GM21737 (cell line): Measurements from ENCODE around the gene VEPH1.
"Not testable (repeated sequence)": the region's sequence is repeated elsewhere in the genome, so short reads cannot be mapped to it uniquely, and the experiment has no call there.

Experiments used
- ATAC-seq: cut with Tn5 transposase; IDR thresholded peaks from one replicate; pipeline ENCODE4 v1.9.1; 2021; ENCODE audit warnings: mild to moderate bottlenecking, moderate library complexity; ENCODE audit not compliant: unreplicated experiment

Gene VEPH1

DNA sequence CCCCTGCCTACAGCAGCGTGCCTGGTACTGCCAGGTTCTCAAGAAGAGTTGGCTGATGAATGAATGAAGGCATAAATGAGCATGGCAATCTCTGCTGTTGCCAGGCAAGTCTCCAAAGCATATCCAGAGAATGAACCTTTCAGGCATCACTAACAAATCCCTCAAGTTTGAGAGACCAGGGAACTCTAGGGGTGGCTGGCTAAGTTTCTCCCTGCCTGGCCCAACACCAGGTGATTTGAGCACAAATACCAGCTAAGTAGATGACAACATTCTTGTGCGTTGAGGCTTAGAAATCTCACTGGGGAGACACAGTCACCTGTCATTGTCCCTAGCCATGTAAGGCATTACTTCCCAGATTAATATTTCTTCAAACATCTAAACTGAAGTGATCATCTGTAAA is 147.9 kb downstream of the VEPH1 start:
- no peak for ATAC-seq

DNA sequence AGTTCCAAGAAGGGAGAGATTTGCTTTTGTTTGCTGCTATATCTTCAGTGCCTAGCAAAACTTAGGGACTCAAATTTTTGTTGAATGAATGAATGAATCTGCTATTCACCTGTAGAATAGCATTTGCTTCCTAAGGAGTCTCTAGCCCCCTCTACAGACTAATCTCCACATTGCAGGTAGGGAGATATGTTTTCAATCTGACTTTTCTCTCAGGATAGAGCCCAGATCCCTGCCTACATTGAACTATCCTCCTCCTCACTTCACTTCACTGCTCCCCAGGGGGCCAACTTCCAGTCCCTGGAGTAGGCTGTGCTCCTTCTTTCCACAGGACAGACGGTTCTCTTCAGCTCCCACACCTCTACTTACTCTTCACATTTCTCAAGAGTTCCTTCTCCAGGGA is 148.5 kb downstream of the VEPH1 start:
- ATAC-seq, result no peak

DNA sequence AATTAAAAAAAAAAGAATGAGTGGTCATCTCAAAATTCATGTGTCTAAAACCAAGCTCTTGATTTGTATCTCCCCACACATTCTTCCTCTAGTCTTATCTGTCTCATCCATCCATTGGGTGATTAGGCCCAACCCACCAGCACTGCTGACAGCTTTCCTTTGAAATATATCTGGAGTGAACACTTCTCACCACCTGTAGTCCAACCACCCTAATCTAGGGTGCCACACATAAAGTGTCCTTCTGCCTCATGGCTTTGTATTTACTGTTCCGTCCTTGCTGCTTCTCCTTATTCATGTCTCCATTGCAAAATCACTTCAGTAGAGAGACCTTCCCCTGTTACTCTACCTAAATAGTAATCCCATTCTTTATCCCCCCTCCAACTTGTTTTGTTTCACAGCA is 149.0 kb downstream of the VEPH1 start:
- ATAC-seq, result no peak

DNA sequence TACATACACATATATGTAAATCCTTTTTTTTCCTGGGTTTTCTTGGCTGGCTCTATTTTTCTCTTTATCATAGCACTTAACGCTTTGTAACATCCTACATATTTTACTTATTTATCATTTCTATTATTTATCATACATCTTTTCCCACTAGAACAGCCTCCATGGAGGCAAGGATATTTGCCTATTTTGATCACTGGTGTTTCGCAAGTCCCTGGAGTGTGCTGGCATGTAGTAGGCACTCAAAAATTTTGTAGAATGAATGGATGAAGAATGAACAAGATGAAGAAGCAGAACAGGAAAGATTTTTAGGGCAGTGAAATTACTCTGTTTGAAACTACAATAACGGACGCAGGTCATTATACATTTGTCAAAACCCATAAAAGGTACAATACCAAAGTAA is 149.6 kb downstream of the VEPH1 start:
- no peak for ATAC-seq

DNA sequence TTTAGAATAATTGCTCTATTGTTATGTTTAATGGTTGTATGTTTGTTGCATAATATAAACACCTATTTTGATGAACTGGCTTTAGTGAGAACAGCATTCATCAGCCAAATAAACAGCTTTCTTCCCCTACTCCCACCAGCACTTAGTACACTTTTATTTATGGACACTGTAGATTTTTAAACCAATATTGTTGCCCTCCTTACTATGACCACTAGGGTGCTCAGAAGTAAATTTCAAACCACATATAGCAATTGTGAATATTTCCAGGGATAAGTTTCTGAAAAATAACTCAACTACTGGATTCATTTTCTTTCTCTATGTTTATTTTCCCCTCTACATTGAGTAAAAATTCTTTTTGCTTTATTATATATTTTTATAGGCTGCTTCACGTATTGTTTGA is 151.2 kb downstream of the VEPH1 start:
- ATAC-seq, result no peak

DNA sequence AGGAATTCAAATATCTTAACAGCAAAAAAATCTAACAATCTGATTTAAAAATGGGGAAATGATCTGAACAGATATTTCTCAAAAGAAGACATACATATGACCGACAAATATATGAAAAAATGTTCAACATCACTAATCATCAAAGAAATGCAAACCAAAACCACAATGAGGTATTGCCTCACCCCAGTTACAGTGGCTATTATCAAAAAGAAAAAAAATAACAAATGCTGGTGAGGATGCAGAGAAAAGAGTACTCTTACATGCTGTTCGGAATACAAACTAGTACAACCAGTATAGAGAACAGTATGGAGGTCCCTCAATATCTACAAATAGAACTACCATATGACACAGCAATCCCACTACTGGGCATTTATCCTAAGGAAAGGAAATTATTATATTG is 152.6 kb downstream of the VEPH1 start:
- not testable (repeated sequence) for ATAC-seq

DNA sequence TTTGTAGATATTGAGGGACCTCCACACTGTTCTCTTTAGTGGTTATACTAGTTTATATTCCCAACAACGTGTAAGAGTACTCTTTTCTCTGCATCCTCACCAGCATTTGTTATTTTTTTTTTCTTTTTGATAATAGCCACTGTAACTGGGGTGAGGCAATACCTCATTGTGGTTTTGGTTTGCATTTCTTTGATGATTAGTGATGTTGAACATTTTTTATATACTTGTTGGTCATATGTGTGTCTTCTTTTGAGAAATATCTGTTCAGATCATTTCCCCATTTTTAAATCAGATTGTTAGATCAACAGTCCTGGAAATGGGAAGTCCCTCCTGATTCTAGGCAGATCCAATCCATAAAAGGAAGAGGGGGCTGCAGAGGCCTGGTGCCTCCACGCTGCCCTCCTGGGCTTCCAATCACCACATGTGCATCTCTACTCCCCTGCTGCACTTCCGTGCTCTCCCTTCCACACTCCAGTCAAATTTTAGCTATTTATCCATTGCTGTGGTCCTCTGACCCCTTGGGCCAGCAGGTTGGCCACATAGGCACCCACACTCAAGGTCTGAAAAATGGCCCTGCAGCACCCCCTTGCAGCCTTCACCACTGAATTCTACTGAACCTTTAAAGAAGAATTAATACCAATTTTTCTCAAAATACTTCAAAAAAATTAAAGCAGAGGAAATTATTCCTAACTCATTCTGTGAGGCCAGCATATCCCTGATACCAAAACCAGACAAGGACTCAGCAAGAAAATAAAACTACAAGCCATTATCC is 154.7 kb downstream of the VEPH1 start:
- ATAC-seq, result not testable (repeated sequence)

DNA sequence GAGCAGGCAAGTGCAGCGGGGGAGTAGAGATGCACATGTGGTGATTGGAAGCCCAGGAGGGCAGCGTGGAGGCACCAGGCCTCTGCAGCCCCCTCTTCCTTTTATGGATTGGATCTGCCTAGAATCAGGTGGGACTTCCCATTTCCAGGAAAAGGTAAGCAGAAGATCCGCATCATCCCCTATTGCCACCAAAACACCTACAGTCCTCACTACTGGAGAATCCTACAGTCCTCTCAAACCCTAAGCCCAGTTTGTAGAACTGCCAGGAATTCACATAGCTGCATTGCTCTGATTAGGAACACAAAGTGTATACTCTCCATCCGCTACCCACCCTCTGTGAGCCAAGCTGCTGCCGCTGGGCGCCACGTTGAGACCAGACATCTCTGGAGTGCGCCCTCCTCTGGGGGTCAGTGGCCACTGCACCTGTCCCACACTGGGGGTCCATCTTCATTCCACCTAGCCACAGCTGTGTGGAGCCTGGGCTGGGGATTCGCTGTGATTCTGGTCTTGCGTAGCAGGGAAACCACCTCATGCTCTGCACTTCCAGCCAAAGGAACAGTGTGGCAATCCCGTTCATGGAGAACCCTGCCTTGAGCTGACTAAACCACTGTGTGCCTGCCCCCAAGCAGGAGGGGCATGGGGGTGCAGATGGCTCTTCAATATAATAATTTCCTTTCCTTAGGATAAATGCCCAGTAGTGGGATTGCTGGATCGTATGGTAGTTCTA is 155.5 kb downstream of the VEPH1 start:
- no peak for ATAC-seq

DNA sequence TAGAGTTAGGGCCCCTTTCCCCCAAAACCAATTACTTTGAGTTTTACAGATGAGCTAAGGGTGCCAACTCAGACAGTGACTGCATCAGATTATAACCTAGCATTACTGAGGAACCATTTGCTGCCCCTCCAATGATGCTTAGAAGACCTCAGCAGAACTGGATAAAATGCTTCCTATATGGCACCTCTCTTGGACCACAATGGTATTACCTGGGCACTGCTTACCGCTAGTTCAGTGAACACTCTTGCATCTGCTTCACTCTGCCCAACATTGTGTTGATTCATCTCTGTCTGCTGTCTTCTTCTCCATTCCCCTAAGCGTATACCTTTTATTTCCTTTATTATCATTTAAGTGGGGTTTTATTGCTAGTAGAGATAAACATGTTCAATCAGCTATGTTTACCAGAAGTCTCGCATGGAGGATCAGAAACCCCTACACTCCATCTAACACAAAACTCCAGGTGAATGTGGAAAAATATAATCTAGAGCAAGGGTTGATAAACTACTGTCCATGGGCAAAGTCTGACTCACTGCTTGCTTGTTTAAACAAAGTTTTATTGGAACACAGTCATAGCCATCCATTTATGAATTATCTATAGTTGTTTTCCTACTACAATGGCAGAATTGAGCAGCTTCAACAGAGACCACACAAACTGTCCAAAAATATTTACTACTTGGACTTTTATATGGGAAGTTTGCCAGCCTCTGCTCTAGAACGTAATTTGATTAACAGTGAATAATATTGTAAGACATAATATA is 166.8 kb downstream of the VEPH1 start:
- ATAC-seq, result no peak

DNA sequence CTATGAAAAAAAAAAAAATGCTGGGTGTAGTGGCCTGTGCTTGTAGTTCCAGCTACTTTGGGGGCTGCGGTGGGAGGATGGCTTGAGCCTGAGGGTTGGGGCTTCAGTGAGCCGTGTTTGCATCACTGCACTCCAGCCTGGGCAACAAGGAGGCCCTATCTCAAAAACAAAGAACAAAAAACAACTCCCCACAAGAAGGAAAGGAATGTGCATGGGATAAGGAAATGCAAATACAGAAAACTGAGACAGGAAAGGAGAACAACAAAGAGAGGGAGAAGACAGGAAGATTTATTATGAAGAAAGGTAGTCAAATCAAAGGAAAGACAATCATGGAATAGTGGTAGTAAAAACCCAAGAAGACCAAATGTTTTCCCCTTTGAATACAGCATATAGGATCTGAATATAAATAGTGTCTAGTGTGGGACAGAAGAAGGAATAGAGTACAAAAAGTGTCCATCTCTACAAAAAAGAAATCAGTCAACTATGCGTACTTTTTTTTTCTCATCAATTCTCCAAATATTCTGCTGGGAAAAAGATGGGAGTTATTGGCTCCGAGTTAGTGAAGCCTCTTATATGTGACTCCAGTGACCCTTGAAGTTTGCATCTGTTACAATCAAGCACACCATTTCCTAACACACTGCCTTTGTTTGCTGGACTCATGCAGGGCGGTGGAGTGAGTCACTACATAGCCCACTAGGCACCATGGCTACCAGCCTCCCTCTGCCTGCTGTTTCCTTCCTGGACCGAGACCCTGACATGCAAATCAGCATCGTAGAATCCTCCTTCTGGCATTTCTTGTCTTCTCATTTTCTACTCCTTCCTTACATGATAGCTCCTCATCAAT is 167.8 kb downstream of the VEPH1 start:
- ATAC-seq, result no peak

DNA sequence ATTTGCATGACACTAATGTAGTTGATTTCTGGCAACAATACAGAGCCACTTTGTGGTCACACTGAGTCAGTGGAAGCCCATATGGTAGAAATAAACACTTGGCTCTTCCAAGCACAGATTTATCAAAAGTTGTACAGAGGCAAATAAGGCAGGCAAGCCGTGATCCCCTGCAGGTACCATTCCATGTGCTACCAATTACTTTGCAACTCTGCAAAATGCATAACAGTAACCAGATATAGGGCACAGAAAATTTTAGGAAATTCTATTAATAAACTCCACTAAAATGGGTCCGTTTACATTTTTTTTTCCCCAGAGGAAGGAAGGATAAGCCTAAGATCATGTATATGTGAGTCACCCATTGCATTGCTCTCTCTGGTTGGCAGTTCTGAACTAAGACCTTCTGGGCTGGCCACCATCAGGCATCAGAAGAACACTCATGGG is 169.6 kb downstream of the VEPH1 start:
- no peak for ATAC-seq

DNA sequence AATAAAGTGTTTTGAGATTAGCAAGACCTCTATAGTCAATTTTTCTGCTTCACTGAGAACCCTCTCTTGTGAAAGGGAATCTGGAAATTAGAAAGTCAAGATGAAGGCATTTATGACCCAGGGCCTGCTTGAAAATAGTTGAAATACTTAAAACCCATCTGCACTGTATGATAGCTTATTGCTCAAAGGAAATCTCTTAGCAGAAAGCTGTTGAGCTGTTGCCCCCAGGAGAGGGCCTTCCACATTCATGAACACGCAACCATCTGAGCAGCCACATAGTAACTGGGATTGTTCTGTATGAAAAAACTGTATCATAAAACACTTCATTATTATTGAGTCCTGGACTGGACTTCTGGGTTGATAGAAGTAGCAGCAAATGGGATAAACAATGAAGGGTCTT is 173.0 kb downstream of the VEPH1 start:
- ATAC-seq, result no peak

DNA sequence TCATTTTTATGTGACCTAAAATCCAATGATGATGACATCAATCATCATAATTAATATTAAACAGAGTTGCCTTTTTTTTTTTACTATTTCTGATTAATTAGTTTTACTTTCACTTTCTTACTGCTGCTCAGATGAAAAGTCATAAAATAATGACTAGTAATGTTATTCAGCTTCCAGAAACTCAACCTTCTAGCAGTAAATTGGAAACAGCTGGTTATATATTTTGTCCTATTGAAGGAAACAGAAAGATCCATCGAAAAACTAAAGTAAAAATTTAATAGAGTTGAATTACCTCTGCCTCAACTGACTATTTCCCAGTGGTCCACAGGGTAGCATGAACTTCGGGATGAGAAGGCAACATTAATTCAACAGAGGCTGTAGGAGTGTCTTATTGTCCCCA is 173.7 kb downstream of the VEPH1 start:
- no peak for ATAC-seq

DNA sequence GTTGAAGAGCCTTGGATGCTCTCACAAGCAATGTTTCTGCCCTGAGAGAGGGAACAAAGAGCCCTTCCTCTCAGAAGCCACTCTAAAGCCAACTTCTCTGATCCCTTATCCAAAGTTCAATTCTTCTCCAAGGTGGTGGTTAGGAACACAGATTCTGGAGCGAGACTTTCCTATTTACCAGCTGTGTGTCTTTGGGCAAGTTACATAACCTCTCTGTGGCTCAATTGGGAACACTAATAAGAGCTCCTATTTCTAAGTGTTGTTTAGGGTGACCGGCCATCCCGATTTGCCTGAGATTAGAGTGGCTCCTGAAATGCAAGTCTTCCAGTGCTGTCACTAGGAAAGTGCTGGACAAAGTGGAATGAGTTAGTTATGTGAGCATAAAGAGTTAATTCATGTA is 175.4 kb downstream of the VEPH1 start:
- ATAC-seq, result no peak

DNA sequence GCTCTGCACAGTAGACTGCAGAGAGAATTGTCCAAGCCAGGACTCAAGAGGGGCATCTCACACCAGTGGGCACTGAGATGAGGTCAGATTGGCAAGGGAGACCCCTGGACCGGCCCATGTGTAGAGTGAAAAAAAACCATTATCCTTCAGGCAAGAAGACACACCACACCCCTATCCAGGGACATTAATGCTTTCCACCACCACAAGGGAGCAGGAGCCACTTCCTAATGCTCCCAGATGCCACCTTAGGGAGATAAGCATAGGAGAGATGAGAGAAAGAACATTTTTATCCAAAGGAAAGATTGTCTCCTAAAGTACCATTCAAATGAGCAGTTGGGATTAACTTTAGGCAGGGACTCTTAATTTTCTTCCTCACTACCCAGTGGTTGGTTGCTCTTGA is 176.2 kb downstream of the VEPH1 start:
- ATAC-seq, result no peak

DNA sequence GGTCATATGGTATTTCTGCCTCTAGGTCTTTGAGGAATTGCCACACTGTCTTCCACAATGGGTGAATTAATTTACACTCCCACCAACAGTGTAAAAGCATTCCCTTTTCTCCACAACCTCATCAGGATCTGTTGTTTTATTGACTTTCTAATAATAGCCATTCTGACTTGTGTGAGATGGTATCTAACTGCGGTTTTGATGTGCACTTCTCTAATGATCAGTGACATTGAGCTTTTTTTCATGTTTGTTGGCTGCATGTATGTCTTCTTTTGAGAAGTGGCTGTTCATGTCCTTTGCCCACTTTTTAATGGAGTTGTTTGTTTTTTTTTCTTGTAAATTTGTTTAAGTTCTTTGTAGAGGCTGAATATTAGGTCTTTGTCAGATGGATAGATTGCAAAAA is 178.3 kb downstream of the VEPH1 start:
- not testable (repeated sequence) for ATAC-seq

DNA sequence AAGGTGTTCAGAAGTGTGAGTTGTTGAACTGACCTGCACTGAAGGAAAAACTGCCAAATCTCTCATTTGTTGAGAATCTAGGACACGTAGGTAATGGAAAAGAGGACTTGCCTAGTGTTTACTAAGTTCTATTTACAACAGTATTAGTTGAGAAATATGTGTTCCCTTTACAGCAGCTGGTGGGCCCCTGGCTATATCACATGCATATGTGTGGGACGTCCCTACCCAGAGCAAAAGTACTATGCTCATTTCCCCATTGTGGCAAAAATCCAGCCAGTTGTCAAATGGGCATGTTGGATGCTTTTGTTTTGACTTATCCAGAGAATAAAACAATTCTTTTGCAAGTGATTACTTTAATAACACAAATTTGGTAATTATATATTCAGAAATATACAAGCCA is 179.9 kb downstream of the VEPH1 start:
- ATAC-seq, result no peak

DNA sequence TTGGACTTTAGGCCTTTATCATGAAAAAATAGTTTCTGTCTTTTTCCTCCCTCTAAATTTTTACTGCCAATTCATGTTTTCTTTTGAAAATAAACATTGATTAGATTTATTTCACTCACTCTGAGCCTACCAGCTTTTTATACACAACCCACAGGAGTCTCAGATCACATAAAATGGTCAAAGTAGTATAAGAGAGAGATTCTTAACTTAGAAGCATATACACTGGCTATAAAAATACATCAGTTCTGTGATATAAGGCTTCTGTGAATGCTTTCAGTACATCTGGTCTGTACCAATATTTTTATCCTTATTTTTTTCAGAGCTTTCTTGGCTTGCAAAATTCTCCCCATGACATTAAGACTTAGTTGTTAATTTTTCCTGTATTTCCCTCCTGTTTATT is 183.5 kb downstream of the VEPH1 start:
- ATAC-seq, result no peak

DNA sequence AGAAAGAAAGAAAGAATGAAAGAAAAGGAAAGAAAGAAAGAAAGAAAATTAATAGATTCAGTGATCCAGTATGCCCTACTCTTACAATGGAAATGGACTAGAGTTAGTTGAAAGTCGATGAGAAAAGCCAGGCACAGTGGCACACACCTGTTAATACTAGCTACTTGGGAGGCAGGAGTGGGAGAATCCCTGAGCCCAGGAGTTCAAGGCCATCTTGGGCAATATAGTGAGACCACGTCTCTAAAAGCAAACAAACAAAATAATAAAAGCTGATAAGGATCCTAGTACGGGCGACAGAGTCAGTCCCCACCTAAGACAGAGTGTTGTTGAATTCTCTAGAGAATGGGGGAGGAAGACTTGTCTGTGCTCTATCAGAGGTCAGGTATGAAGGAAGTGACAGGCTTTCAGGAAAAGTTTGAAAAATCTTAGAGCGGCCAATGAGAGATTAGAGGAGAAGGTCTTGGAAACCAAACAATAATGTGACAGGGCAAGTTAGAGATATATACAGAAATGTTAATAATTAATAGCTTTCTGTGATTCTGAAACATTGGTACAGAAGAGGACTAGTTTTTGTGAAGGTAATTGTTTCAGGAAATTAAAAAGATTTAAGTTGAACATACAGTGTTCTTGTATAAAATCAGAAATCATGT is 184.5 kb downstream of the VEPH1 start:
- no peak for ATAC-seq

DNA sequence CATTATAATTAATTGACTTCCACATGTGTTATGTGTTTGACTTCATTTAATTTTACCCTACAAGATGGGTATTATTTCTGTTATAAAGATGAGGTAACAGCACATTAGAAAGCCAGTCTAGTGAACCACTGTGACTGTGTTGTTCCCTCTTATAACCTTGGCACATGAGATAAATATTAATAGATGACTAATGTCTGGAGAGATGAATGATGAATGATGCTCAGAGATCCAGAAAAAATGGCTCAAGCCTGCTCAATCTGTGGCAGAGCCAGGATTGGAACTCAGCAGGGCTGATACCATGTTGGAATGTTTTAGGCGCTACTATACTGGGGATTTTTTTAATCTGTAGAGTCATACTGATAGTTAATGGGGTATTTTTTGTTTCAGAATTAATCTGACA is 185.3 kb downstream of the VEPH1 start:
- no peak for ATAC-seq
